ENCODE results near the gene NUP50. TPM values are rescaled to one million over a fixed set of nuclear protein-coding genes. Genes with fewer than 3 reads are reported as not detected.

Gene NUP50
- total RNA-seq, 1 experiment from 2014 or later = 134 TPM

DNA sequence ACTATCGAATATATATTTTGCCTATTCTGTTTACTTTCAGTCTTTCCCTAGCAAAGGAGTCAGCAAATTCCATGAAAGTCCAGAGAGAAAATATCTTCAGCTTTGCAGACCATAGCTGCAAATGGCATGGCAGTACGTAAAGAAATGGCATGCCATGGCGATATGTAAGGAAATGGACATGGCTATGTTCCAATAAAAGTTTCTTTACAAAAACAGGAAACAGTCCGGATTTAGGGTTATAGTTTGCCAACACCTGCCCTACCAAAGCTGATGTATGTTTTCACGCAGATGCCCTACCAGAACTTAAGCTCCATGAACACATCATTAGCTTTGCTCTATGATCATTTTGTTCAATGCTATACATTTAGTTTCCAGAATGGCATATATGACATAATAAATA, 57.5 kb downstream of the NUP50 start:
- Histone ChIP-seq H2BK5ac (ENCODE audit: insufficient read length, low read length) (no peak overlapping the region), H3K56ac (ENCODE audit: insufficient read length, low read depth, low read length) (no peak overlapping the region), H3K9ac (ENCODE audit: extremely low read depth, insufficient read length, low read length) (no peak overlapping the region), H2BK120ac (ENCODE audit: low read depth, low read length, poor library complexity, severe bottlenecking) (no peak overlapping the region), H3K27me3 (ENCODE audit: insufficient read depth, low read length) (no peaks in the 10 kb centered on the region), H4K20me1 (ENCODE audit: control insufficient read depth, insufficient read depth, insufficient read length) (no peaks in the 10 kb centered on the region), H3K79me2 (ENCODE audit: insufficient read depth, low read length) (no peaks in the 10 kb centered on the region; the same call in 1 of the 2 replicates), H2BK15ac (ENCODE audit: low read depth, low read length) (no peak overlapping the region), H3K79me1 (ENCODE audit: insufficient read depth, low read depth, low read length, poor library complexity, severe bottlenecking) (no peaks in the 10 kb centered on the region), H4K8ac (replicated peaks; ENCODE audit: insufficient read length, low read depth, low read length) (no peak overlapping the region), H4K91ac (ENCODE audit: insufficient read length, low read depth, low read length) (no peak overlapping the region), H2AK5ac (ENCODE audit: insufficient read length, low read length) (no peak overlapping the region), H2AFZ (ENCODE audit: low read length) (no peak overlapping the region), H3K23ac (ENCODE audit: insufficient read length, low read depth, low read length) (no peak overlapping the region), H2BK20ac (ENCODE audit: low read depth, low read length, poor library complexity, severe bottlenecking) (no peak overlapping the region), H3K9me3 (ENCODE audit: control insufficient read depth, low read depth, low read length) (no peaks in the 10 kb centered on the region), H4K5ac (ENCODE audit: insufficient read length, low read depth, low read length) (no peak overlapping the region), H3K4me2 (ENCODE audit: insufficient read depth, insufficient read length, low read length) (no peak overlapping the region), H2BK12ac (ENCODE audit: insufficient read length, low read depth, low read length) (no peak overlapping the region), H3K27ac (ENCODE audit: insufficient read length, low read depth, low read length) (no peak overlapping the region), H3K14ac (ENCODE audit: insufficient read depth, low read length) (no peak overlapping the region), H3K18ac (ENCODE audit: insufficient read length, low read depth, low read length) (no peak overlapping the region), H3K4ac (ENCODE audit: low read depth, low read length) (no peak overlapping the region), H3K23me2 (ENCODE audit: insufficient read length, low read depth, low read length, poor library complexity, severe bottlenecking) (no peaks in the 10 kb centered on the region), H3T11ph (ENCODE audit: low read length) (no peak overlapping the region), H3K4me1 (ENCODE audit: insufficient read depth, low read length) (no peaks in the 10 kb centered on the region)
- Mint-ChIP-seq H3K27me3 (ENCODE audit: low read depth) (no peaks in the 10 kb centered on the region; the same call in 1 of the 2 replicates), H3K36me3 (ENCODE audit: insufficient read depth in 1 of 3, low read depth in 3 of 3) (no peaks in the 10 kb centered on the region), H3K4me3 (no peak overlapping the region), H3K4me1 (peaks cover 38 to 42% of the 10 kb centered on the region in 2 experiments), H3K27ac (peak overlapping the region in 1 of 3 experiments; percentile 5; a peak in 1 of 7 replicates), H3K9me3 (no peaks in the 10 kb centered on the region)
- no CpG with 5 or more reads among the region's 5 CpGs for WGBS (ENCODE audit: extremely low coverage, insufficient read length, low lambda C conversion rate)
- TF ChIP-seq CTCF (conservative IDR thresholded peaks at IDR 0.05) = no peak
- DNase-seq = no peak
